ENCODE data around the gene CCDC188. TPM values are rescaled to one million over a fixed set of nuclear protein-coding genes. Genes with fewer than 3 reads are reported as not detected.

The CCDC188 gene
- total and polyA plus RNA-seq, 2 of the 13 experiments (the other 11 are each of a cell fraction or from before 2014, with no cell fraction given) = not detected

- no CpG with 5 or more reads among the region's 22 CpGs for WGBS (ENCODE audit: low lambda C conversion rate)
- ChIA-PET POLR2A (no interaction called here), CTCF (ENCODE audit: low intra/inter-chr PET ratio, low total read pairs) (no interaction called here)
Observed at GRCh38 chr22:20146777-20147176, 4.1 kb downstream of the CCDC188 start.

GRCh38 chr22:20145832-20146223 is 5.0 kb downstream of the CCDC188 start:
- no peak for ATAC-seq
- Histone ChIP-seq H3K79me2 (ENCODE audit: insufficient read depth, low read length) (no peaks in the 10 kb centered on the region), H3K9me3 (ENCODE audit: low read length) (no peaks in the 10 kb centered on the region), H2AFZ (ENCODE audit: low read length) (no peak overlapping the region), H3K4me1 (ENCODE audit: insufficient read depth, low read length) (0 out of 2 replicates have a peak, but pooled peaks cover 12% of the 10 kb centered on the region), H3K4me2 (ENCODE audit: low read depth, low read length) (no peak overlapping the region), H3K9ac (ENCODE audit: insufficient read depth, low read depth, low read length) (no peak overlapping the region), H3K27ac (ENCODE audit: extremely low read length, insufficient read depth, low read length) (no peak overlapping the region), H3K36me3 (replicated peaks in 1 of 2; ENCODE audit: control insufficient read depth in 1 of 2, insufficient read depth in 2 of 2, low read length in 2 of 2) (peaks cover 0 to 1% of the 10 kb centered on the region in 2 experiments; a peak in 1 of 5 replicates), H3K27me3 (ENCODE audit: control insufficient read depth in 1 of 2, insufficient read depth in 2 of 2, low read length in 2 of 2) (no peaks in the 10 kb centered on the region), H3K4me3 (replicated peaks in 1 of 3; ENCODE audit: insufficient read depth in 1 of 3, low read depth in 2 of 3, low read length in 3 of 3) (no peak overlapping the region), H4K20me1 (ENCODE audit: insufficient read depth, low read length) (0 out of 2 replicates have a peak, but pooled peaks cover under 1% of the 10 kb centered on the region)
- ChIA-PET POLR2A (no interaction called here), CTCF (ENCODE audit: low intra/inter-chr PET ratio, low total read pairs) (no interaction called here)
- in situ Hi-C loops (cut with HindIII; ENCODE audit: extremely low pct_ligation_motif_present, low pct_unique_long_range_greater_than_20kb) (no loop called here), intact Hi-C loops (cut with micrococcal nuclease; ENCODE audit: unreplicated experiment) (no loop called here)
- 97% methylated on average over 11 of the region's 21 CpGs for WGBS (ENCODE audit: low lambda C conversion rate)
- no peak for DNase-seq (ENCODE audit: low spot score)
- FAIRE-seq = no peak
- no TSS peak for BruUV-seq (replicated peaks)
- TF ChIP-seq ZNF563 (CRISPR knock-in tag; IDR thresholded peaks at IDR 0.05) (no peak), ARID3A (IDR thresholded peaks at IDR 0.05; ENCODE audit: low read depth, low read length) (no peak), ZNF639 (CRISPR knock-in tag; conservative IDR thresholded peaks at IDR 0.05) (no peak), ZNF691 (CRISPR knock-in tag; IDR thresholded peaks at IDR 0.05; ENCODE audit: borderline replicate concordance, low read depth) (no peak), ZNF274 (CRISPR knock-in tag; IDR thresholded peaks at IDR 0.05) (no peak), THYN1 (CRISPR knock-in tag; IDR thresholded peaks at IDR 0.05; ENCODE audit: borderline replicate concordance, low read depth) (no peak), CHD2 (IDR thresholded peaks at IDR 0.05; ENCODE audit: low read depth, low read length) (no peak), ZSCAN12 (CRISPR knock-in tag; IDR thresholded peaks at IDR 0.05) (no peak), ZKSCAN1 (IDR thresholded peaks at IDR 0.05; ENCODE audit: low read length) (no peak)

More at GRCh38 chr22:20146777-20147176, 4.1 kb downstream of the CCDC188 start:
- BruUV-seq (replicated peaks) = no TSS peak
- DNase-seq (ENCODE audit: low spot score) = no peak
- TF ChIP-seq DBP (CRISPR knock-in tag; IDR thresholded peaks at IDR 0.05; ENCODE audit: not compliant biosample characterization) (no peak), ZNF761 (CRISPR knock-in tag; conservative IDR thresholded peaks at IDR 0.05) (no peak), AGO2 (optimal IDR thresholded peaks at IDR 0.05; ENCODE audit: low read depth, low read length) (peak; percentile 65), ZNF282 (IDR thresholded peaks at IDR 0.05; ENCODE audit: partially characterized antibody) (no peak), DRAP1 (CRISPR knock-in tag; IDR thresholded peaks at IDR 0.05) (no peak)
- Histone ChIP-seq H3K4me3 (replicated peaks in 1 of 3; ENCODE audit: insufficient read depth in 1 of 3, low read depth in 2 of 3, low read length in 3 of 3) (no peak overlapping the region), H3K4me2 (ENCODE audit: low read depth, low read length) (0 out of 2 replicates have a peak overlapping the region, but pooled peaks have one; percentile 7), H4K20me1 (ENCODE audit: insufficient read depth, low read length) (no peaks in the 10 kb centered on the region), H3K9me3 (ENCODE audit: low read length) (no peaks in the 10 kb centered on the region), H3K79me2 (ENCODE audit: insufficient read depth, low read length) (no peaks in the 10 kb centered on the region), H3K27ac (ENCODE audit: extremely low read length, insufficient read depth, low read length) (no peak overlapping the region), H3K27me3 (ENCODE audit: control insufficient read depth in 1 of 2, insufficient read depth in 2 of 2, low read length in 2 of 2) (no peaks in the 10 kb centered on the region), H3K4me1 (ENCODE audit: insufficient read depth, low read length) (0 out of 2 replicates have a peak, but pooled peaks cover 12% of the 10 kb centered on the region), H3K9ac (ENCODE audit: insufficient read depth, low read depth, low read length) (no peak overlapping the region), H2AFZ (ENCODE audit: low read length) (no peak overlapping the region), H3K36me3 (replicated peaks in 1 of 2; ENCODE audit: control insufficient read depth in 1 of 2, insufficient read depth in 2 of 2, low read length in 2 of 2) (no peaks in the 10 kb centered on the region)
- no peak for FAIRE-seq
- ATAC-seq = peak; percentile 7; the same call in 2 of the 3 replicates
- in situ Hi-C loops (cut with HindIII; ENCODE audit: extremely low pct_ligation_motif_present, low pct_unique_long_range_greater_than_20kb) = no loop called here
- intact Hi-C loops (cut with micrococcal nuclease; ENCODE audit: unreplicated experiment) = no loop called here
